Nephron (organoid): ENCODE measurements around the gene CABLES1.
A peak's percentile ranks its signal among the peaks of the same experiment; 100 is the strongest.

Source experiments
- H3K27ac Mint-ChIP-seq, 3 experiments: 2 replicates each; pipeline ENCODE4 v1.8.0; 2020; ENCODE audit warnings: mixed read lengths in 3 of 3, mild to moderate bottlenecking in 2 of 3, moderate library complexity in 1 of 3
- H3K27me3 Mint-ChIP-seq: 2 replicates; pipeline ENCODE4 v1.8.0; 2021; ENCODE audit warnings: low read depth, mild to moderate bottlenecking, moderate library complexity, mixed read lengths
- H3K36me3 Mint-ChIP-seq: 2 replicates; pipeline ENCODE4 v1.8.0; 2020; ENCODE audit warnings: low read depth, mixed read lengths
- H3K4me1 Mint-ChIP-seq: 2 replicates; pipeline ENCODE4 v1.8.0; 2020; ENCODE audit warnings: mixed read lengths
- H3K4me3 Mint-ChIP-seq, 3 experiments: 2 replicates each; pipeline ENCODE4 v1.8.0; 2020; ENCODE audit warnings: mild to moderate bottlenecking in 3 of 3, mixed read lengths in 3 of 3, moderate library complexity in 2 of 3
- H3K9me3 Mint-ChIP-seq: 2 replicates; pipeline ENCODE4 v1.8.0; 2020; ENCODE audit warnings: mixed read lengths
- TF ChIP-seq, protein P1 (sequence below), 3 experiments: fragments of 200-600 bp; sonication (generic); IDR thresholded peaks; one replicate each; pipeline ENCODE4 v1.5.0; 2021; ENCODE audit warnings: antibody characterized with exemption in 3 of 3; ENCODE audit not compliant: unreplicated experiment in 3 of 3

Gene CABLES1

DNA sequence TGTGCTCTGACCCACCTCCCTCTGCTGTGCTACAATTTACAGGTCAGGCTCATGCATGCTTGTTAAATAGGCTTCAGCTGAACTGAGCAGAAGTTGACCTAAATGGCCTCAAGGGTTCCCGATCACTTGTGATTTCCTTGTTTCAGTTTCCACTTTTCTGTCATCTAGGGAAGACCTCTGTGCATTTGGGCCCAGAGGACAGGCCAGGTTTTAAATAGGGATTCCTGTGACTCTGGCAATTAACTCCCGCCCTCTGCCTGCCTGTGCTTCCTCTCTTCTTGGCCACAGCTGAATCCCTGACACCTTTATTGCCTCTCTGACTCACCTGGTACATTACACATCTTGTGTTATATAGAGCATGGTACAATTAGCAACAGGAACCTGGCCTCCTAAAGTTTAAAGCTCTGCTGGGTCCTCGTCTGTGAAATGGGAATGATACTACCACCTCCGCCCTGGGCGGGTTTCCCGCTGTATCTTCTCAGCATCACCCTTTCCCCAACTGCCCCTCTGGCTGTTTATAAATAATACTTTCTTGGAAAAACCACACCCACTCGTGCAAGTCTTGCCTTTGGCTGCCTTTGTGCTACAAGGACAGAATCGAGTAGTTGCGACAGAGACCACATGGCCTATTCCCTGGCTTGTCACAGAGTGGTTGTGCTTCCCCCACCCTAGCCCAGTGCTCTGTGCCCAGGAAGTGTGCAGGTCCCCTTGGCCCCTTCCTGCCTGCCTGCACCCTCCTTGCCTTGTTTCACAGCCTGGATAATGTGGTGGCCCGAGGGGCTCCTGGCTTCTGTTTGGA is 7.9 kb downstream of the CABLES1 start:
- Mint-ChIP-seq H3K27me3 (peaks cover 13% of the 10 kb centered on the region), H3K27ac (peak overlapping the region; percentile 91 to 99 (median 95)), H3K9me3 (no peaks in the 10 kb centered on the region), H3K36me3 (no peaks in the 10 kb centered on the region), H3K4me3 (peak overlapping the region in 1 of 3 experiments; percentile 50), H3K4me1 (peaks cover 78% of the 10 kb centered on the region)
- TF ChIP-seq, protein P1, sequence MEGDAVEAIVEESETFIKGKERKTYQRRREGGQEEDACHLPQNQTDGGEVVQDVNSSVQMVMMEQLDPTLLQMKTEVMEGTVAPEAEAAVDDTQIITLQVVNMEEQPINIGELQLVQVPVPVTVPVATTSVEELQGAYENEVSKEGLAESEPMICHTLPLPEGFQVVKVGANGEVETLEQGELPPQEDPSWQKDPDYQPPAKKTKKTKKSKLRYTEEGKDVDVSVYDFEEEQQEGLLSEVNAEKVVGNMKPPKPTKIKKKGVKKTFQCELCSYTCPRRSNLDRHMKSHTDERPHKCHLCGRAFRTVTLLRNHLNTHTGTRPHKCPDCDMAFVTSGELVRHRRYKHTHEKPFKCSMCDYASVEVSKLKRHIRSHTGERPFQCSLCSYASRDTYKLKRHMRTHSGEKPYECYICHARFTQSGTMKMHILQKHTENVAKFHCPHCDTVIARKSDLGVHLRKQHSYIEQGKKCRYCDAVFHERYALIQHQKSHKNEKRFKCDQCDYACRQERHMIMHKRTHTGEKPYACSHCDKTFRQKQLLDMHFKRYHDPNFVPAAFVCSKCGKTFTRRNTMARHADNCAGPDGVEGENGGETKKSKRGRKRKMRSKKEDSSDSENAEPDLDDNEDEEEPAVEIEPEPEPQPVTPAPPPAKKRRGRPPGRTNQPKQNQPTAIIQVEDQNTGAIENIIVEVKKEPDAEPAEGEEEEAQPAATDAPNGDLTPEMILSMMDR (IDR thresholded peaks at IDR 0.05; ENCODE audit: unreplicated experiment in 3 of 3): no peak

DNA sequence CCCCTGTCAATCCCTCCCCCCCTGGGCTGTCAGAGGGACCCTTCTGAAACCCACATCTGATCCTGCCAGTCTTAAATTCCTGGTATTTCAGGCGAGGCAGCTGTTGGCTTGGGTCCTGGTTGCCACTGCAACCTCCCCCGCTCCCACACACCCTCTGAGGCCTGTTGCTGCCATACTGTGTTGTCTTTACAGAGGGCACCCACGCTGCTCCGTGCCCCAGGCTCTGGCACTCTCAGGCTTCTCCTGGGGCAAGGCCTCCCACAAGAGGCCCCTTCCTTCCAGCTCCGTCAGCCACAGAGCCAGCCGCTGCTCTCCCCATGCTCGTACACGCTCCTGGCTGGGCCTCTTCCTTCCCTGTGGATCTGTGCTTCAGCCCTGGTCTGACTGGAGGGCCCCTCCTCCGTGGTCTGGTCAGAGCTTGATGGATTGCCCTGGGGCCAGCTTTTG is 8.6 kb downstream of the CABLES1 start:
- Mint-ChIP-seq H3K9me3 (no peaks in the 10 kb centered on the region), H3K4me1 (peaks cover 72% of the 10 kb centered on the region), H3K27me3 (peaks cover 9% of the 10 kb centered on the region), H3K36me3 (peaks cover 3% of the 10 kb centered on the region), H3K27ac (peak overlapping the region; percentile 91 to 99 (median 95)), H3K4me3 (peak overlapping the region; percentile 50 to 70 (median 57))
- TF ChIP-seq, protein P1 (IDR thresholded peaks at IDR 0.05; ENCODE audit: unreplicated experiment in 3 of 3): no peak

DNA sequence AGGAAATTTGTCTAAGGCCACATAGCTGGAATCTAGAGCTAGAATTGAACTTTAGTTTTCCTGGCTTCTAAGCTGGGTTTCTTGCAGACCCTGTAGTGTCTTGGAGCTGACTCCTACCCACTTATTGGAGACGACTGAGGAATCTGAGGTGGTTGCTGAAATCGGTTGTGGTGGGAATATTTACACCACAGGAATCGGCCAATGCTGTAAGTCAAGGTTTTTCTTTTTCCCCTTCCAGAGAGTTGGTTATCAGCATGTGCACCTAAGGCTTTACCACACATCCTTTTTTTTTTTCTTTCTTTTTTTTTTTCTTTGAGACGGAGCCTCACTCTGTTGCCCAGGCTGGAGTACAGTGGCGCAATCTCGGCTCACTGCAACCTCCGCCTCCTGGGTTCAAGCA is 9.4 kb downstream of the CABLES1 start:
- Mint-ChIP-seq H3K27me3 (peaks cover 7% of the 10 kb centered on the region), H3K36me3 (peaks cover 3% of the 10 kb centered on the region), H3K4me1 (peaks cover 67% of the 10 kb centered on the region), H3K4me3 (no peak overlapping the region), H3K27ac (peak overlapping the region; percentile 91 to 99 (median 95)), H3K9me3 (no peaks in the 10 kb centered on the region)
- TF ChIP-seq, protein P1 (IDR thresholded peaks at IDR 0.05; ENCODE audit: unreplicated experiment in 3 of 3): no peak

DNA sequence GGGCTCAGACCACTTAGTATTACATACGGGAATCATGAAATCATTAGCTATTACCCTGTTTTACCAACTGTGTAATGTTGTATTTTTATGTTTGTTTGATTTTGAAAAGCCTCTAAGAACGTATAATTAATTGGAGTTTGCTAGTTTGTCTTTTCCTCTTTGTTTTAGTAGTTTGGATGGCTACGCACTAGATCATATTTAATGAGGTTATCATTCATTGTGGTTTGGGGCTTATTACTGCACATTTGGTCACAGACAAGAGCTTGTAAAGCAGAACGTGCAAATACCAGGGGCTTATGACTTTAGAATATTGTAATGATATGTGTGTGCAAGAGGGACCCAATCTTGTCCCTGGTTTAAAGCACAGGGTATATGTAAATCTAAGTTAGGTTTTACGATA is 10.3 kb downstream of the CABLES1 start:
- Mint-ChIP-seq H3K4me3 (no peak overlapping the region), H3K27me3 (peaks cover 7% of the 10 kb centered on the region), H3K36me3 (peaks cover 3% of the 10 kb centered on the region), H3K4me1 (peaks cover 62% of the 10 kb centered on the region), H3K27ac (peak overlapping the region; percentile 65 to 89 (median 79)), H3K9me3 (no peaks in the 10 kb centered on the region)
- TF ChIP-seq, protein P1 (IDR thresholded peaks at IDR 0.05; ENCODE audit: unreplicated experiment in 3 of 3): no peak

DNA sequence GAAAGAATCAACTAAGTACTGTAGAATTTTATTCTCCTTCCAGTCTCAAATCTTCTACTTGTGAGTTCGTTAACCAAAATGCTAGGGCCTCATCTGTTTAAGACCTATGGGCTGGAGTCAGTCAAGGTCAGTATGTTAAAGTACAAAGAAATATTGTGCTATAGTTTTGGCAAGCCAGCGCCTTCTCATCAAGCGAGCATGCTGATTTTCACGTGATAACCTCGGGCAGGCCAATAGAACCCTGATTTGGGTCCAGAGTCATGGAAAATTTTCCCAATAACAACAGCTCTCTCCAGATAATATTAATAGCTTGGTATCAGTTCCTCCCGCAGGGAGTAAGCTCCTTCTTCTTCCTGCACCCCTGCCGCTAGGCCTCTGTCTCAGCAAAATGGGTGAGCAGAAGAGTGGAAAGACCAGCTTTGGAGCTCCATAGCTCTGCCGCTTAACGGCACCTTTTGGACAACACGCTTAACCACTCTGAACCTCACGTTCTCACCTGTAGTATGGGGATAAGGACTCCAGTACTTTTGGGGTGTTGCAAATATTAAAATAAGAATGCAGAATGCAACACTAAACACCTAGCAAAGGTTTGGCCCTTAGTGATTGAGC is 11.7 kb downstream of the CABLES1 start:
- peaks cover 7% of the 10 kb centered on the region for H3K27me3 Mint-ChIP-seq
- H3K27ac Mint-ChIP-seq: peak overlapping the region in 2 of 3 experiments; percentile 60 to 65
- H3K4me1 Mint-ChIP-seq: peaks cover 49% of the 10 kb centered on the region
- TF ChIP-seq, protein P1 (IDR thresholded peaks at IDR 0.05; ENCODE audit: unreplicated experiment in 3 of 3): no peak
- H3K36me3 Mint-ChIP-seq: peaks cover 3% of the 10 kb centered on the region
- H3K9me3 Mint-ChIP-seq: no peaks in the 10 kb centered on the region
- no peak overlapping the region for H3K4me3 Mint-ChIP-seq
